Endodermal cell (in vitro differentiated cells): ENCODE measurements around the gene BMPER. TPM values are rescaled to one million over a fixed set of nuclear protein-coding genes. Genes with fewer than 3 reads are reported as not detected.

Source experiments
- DNase-seq: peaks from one replicate; pipeline ENCODE4 v3.0.0-alpha.2; 2017
- H3K27ac ChIP-seq: 2 replicates; pipeline ENCODE4 v1.5.1; 2013; ENCODE audit warnings: mild to moderate bottlenecking, low read depth, low read length, moderate library complexity
- H3K27me3 ChIP-seq: 2 replicates; pipeline ENCODE4 v1.6.1; 2013; ENCODE audit warnings: mild to moderate bottlenecking, low read length, moderate library complexity; ENCODE audit not compliant: insufficient read depth, control insufficient read depth, poor library complexity, severe bottlenecking
- H3K36me3 ChIP-seq: 2 replicates; pipeline ENCODE4 v1.7.0; 2013; ENCODE audit warnings: mild to moderate bottlenecking, low read length, moderate library complexity; ENCODE audit not compliant: control insufficient read depth, insufficient read depth
- H3K4me1 ChIP-seq: one replicate; pipeline ENCODE4 v1.7.0; 2013; ENCODE audit warnings: low read length; ENCODE audit not compliant: control insufficient read depth, insufficient read depth
- H3K4me3 ChIP-seq: 2 replicates; pipeline ENCODE4 v1.5.1; 2013; ENCODE audit warnings: mild to moderate bottlenecking, low read length, moderate library complexity
- H3K9ac ChIP-seq: 2 replicates; pipeline ENCODE4 v1.6.1; 2013; ENCODE audit warnings: mild to moderate bottlenecking, low read length, moderate library complexity; ENCODE audit not compliant: poor library complexity, severe bottlenecking; ENCODE audit errors: extremely low read depth
- H3K9me3 ChIP-seq: 2 replicates; pipeline ENCODE4 v1.6.1; 2013; ENCODE audit warnings: mild to moderate bottlenecking, low read length, moderate library complexity; ENCODE audit not compliant: control insufficient read depth
- H3K27ac Mint-ChIP-seq: 2 replicates; pipeline ENCODE4 v1.8.0; 2020; ENCODE audit warnings: mixed read lengths
- H3K27me3 Mint-ChIP-seq: 2 replicates; pipeline ENCODE4 v1.8.0; 2021; ENCODE audit warnings: mild to moderate bottlenecking, mixed read lengths; ENCODE audit not compliant: insufficient read depth
- H3K36me3 Mint-ChIP-seq: 2 replicates; pipeline ENCODE4 v1.8.0; 2020; ENCODE audit warnings: low read depth, mixed read lengths
- H3K4me1 Mint-ChIP-seq: 2 replicates; pipeline ENCODE4 v1.8.0; 2020; ENCODE audit warnings: mixed read lengths
- H3K4me3 Mint-ChIP-seq: 2 replicates; pipeline ENCODE4 v1.8.0; 2020; ENCODE audit warnings: mild to moderate bottlenecking, moderate library complexity, mixed read lengths
- H3K9me3 Mint-ChIP-seq: 2 replicates; pipeline ENCODE4 v1.8.0; 2020; ENCODE audit warnings: mild to moderate bottlenecking, mixed read lengths
- WGBS, 2 experiments: methylation state at CpG; one replicate each; pipeline versions ENCODE4 v1.1.5 to v1.1.7; 2013; ENCODE audit warnings: missing lambda C conversion rate in 2 of 2, mixed read lengths in 1 of 2; ENCODE audit not compliant: insufficient coverage in 1 of 2, insufficient read length in 1 of 2; 5-methylcytosine and 5-hydroxymethylcytosine counted together
- total RNA-seq, 2 donors: library from RNA; stranded (reverse); fragmentation: NEBNext Ultra II Directional in 1 of 2; extraction: Animal tissue kit (Norgen Biotek cat#: 25700) in 1 of 2; gene quantifications; 2 replicates in 1 of 2; 3 replicates in 1 of 2; pipeline ENCODE4 v1.2.1, GENCODE V29; 2021
- TF ChIP-seq, protein P1 (sequence below): fragments of 200-600 bp; sonication (generic); conservative IDR thresholded peaks from 2 replicates; pipeline ENCODE4 v1.5.0; 2021; ENCODE audit warnings: antibody characterized with exemption, mild to moderate bottlenecking

BMPER gene
- total RNA-seq, 2 donors from 2014 or later = 71.2 to 72.2 TPM

DNA sequence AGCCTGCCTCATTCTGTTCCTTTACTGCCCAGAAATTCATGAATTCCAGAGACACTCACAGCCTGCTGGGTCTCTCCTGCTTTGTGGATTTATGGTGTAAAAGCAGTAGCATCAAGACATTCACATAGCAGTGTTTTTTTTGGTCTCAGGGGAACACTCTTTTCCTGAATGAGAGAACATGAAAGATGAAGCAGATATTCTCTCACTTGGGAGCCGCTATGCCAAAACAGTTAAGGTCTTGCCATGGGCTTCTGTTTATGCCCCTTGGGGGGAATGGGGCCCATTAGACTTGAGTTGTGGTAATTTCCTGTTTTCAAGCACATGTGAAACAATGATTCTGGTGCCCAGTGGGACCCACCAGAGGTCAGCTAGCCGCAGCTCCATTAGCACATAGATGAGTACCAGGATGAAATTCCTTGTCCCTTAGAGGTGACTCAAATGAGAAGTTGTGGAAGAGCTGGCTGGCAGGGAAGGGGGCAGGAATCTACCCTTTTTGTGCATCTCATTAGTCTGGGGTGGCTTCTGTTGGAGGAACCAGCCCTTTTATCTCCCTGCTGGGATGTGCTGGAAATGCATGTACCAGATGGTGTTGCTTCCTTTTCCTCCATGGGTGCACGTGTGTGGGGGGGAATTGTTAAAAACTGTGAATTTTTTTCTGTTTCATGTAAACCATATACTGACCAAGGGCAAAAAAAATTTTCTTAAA is 13.3 kb downstream of the BMPER start:
- H3K27me3 ChIP-seq = no peaks in the 10 kb centered on the region
- H3K4me1 ChIP-seq = peaks cover 4% of the 10 kb centered on the region
- Mint-ChIP-seq H3K36me3 (peaks cover 64% of the 10 kb centered on the region), H3K4me1 (peaks cover 13% of the 10 kb centered on the region), H3K27ac (no peak overlapping the region), H3K4me3 (no peak overlapping the region), H3K27me3 (no peaks in the 10 kb centered on the region), H3K9me3 (no peaks in the 10 kb centered on the region)
- no peak overlapping the region for H3K4me3 ChIP-seq
- no peaks in the 10 kb centered on the region for H3K9me3 ChIP-seq
- peak; percentile 47 for DNase-seq
- no peak overlapping the region for H3K9ac ChIP-seq
- TF ChIP-seq, protein P1, sequence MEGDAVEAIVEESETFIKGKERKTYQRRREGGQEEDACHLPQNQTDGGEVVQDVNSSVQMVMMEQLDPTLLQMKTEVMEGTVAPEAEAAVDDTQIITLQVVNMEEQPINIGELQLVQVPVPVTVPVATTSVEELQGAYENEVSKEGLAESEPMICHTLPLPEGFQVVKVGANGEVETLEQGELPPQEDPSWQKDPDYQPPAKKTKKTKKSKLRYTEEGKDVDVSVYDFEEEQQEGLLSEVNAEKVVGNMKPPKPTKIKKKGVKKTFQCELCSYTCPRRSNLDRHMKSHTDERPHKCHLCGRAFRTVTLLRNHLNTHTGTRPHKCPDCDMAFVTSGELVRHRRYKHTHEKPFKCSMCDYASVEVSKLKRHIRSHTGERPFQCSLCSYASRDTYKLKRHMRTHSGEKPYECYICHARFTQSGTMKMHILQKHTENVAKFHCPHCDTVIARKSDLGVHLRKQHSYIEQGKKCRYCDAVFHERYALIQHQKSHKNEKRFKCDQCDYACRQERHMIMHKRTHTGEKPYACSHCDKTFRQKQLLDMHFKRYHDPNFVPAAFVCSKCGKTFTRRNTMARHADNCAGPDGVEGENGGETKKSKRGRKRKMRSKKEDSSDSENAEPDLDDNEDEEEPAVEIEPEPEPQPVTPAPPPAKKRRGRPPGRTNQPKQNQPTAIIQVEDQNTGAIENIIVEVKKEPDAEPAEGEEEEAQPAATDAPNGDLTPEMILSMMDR = peak; percentile 27
- H3K36me3 ChIP-seq = peaks cover 3% of the 10 kb centered on the region
- 72 to 87% methylated on average over 2 to 3 of the region's 3 CpGs for WGBS, 2 experiments
- no peak overlapping the region for H3K27ac ChIP-seq

DNA sequence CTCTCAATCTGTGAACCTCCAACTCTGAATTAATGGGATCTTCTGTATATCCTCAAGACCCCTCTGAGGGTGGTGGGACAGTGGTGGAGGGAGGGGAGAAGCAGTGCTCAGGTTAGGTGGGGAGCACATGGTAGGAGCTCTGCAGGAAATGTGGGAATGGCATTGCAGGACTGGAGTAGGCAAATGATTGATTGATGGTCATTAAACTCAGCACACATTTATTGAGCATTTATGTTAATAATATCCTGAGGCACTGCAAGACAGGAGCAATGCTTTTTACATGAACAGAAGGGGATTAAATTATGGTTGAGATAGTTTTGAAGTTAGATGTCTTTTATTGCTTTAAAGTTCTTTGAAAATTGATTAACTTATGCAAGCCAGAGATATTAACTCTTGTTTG is 14.1 kb downstream of the BMPER start:
- peaks cover 9% of the 10 kb centered on the region for H3K4me1 Mint-ChIP-seq
- H3K4me3 ChIP-seq = no peak overlapping the region
- no peak overlapping the region for H3K27ac Mint-ChIP-seq

DNA sequence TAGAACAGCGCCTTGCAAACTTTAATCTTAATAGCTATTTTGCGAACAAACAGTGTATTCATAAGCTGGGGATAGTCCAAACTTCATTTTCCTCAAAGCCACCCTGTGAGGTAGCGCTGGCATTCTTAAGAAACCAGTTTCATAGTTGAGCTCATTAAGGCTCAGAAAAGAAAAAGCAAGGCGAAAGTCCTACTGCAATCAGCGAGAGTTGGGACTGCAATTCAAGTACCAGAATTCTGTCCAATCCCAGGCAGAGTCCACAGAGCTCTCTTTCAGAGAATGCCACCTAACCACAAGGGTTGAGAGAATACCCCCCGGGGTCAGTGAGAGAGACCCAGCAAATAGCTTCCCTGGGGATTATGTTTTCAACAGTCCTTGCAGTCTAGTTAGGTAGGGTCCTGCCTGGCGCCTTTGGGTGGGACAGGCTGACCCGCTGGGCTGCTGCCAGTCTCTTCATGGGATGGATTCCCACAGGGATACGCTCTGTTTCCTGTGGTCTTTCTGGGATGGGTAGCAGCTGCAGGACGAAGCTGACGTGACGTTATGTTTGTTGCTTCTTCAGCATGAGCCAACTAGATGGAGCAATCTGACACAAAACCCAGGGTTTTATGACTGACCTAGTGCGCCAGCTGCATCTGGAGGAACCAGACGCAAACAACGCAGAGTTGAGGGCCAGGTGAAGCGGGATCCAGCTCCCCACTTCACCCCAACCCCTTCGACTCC is 16.0 kb downstream of the BMPER start:
- H3K4me3 Mint-ChIP-seq = no peak overlapping the region
- no peaks in the 10 kb centered on the region for H3K9me3 ChIP-seq
- H3K9ac ChIP-seq = no peak overlapping the region
- WGBS, 2 experiments = 89 to 92% methylated on average over 17 of the region's 17 CpGs
- no peak for DNase-seq
- H3K27ac Mint-ChIP-seq = no peak overlapping the region
- TF ChIP-seq, protein P1 = no peak
- H3K4me1 ChIP-seq = no peaks in the 10 kb centered on the region
- peaks cover 63% of the 10 kb centered on the region for H3K36me3 Mint-ChIP-seq
- no peak overlapping the region for H3K4me3 ChIP-seq
- H3K27ac ChIP-seq = no peak overlapping the region
- H3K9me3 Mint-ChIP-seq = no peaks in the 10 kb centered on the region
- H3K36me3 ChIP-seq = peaks cover 3% of the 10 kb centered on the region
- H3K27me3 Mint-ChIP-seq = peaks cover 1% of the 10 kb centered on the region
- H3K27me3 ChIP-seq = no peaks in the 10 kb centered on the region
- peaks cover 3% of the 10 kb centered on the region for H3K4me1 Mint-ChIP-seq

More for the DNA sequence above, 14.1 kb downstream of the BMPER start:
- no peaks in the 10 kb centered on the region for H3K9me3 ChIP-seq
- no peak overlapping the region for H3K9ac ChIP-seq
- H3K27me3 ChIP-seq = no peaks in the 10 kb centered on the region
- no peak overlapping the region for H3K27ac ChIP-seq
- no peaks in the 10 kb centered on the region for H3K27me3 Mint-ChIP-seq
- H3K9me3 Mint-ChIP-seq = no peaks in the 10 kb centered on the region
- H3K4me3 Mint-ChIP-seq = no peak overlapping the region
- TF ChIP-seq, protein P1 = no peak
- H3K36me3 Mint-ChIP-seq = peaks cover 66% of the 10 kb centered on the region
- DNase-seq = no peak
- peaks cover 3% of the 10 kb centered on the region for H3K36me3 ChIP-seq
- peaks cover 4% of the 10 kb centered on the region for H3K4me1 ChIP-seq
